Measurements from ENCODE around the gene CPD.
A peak's percentile ranks its signal among the peaks of the same experiment; 100 is the strongest.
"Not testable (repeated sequence)": the region's sequence is repeated elsewhere in the genome, so short reads cannot be mapped to it uniquely, and the experiment has no call there.

The CPD gene

DNA sequence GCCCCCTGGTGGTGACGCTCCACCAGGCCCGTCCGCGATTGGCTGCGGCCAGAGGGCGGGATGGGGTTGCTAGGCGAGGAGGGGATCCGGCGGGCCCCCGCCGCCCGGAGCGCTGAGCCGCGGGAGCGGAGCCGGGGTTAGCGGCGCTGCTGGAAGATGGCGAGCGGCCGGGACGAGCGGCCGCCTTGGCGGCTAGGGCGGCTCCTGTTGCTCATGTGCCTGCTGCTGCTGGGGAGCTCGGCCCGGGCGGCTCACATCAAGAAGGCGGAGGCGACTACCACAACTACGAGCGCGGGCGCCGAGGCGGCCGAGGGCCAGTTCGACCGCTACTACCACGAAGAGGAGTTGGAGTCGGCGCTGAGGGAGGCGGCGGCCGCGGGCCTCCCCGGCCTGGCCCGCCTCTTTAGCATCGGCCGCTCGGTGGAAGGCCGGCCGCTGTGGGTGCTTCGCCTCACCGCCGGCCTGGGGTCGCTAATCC is at the start of gene CPD:
Gene CPD, plus strand, starts transcription at position 103 of the 478 bp plus-strand sequence. Its CDS starts 54 bp downstream, at position 157.
- peak; percentile 95 to 96 for DNase-seq

DNA sequence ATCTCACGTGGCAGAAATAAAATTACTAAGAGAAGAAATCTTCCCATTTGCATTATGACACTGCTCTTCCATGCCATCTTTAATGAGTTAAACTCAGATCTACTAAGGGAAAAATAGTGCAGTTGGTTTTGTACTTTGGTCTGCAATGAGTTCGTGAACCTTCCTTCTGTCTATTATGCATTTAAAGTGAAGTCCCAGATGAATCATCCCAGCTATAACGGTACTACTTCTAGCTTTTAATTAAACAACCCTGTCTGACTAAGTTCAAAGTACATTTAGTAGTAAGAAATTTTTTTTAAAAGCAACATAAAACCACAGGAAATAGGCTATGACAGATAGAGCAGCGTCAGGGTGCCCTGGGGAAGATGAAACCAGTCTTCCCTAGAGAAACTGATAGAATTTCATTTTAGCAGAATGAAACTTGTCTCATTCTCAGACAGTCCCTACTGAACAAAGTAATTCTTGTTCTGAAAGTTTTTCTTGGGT is 46.6 kb upstream of the CPD start:
- peak; percentile 50 to 54 for DNase-seq

DNA sequence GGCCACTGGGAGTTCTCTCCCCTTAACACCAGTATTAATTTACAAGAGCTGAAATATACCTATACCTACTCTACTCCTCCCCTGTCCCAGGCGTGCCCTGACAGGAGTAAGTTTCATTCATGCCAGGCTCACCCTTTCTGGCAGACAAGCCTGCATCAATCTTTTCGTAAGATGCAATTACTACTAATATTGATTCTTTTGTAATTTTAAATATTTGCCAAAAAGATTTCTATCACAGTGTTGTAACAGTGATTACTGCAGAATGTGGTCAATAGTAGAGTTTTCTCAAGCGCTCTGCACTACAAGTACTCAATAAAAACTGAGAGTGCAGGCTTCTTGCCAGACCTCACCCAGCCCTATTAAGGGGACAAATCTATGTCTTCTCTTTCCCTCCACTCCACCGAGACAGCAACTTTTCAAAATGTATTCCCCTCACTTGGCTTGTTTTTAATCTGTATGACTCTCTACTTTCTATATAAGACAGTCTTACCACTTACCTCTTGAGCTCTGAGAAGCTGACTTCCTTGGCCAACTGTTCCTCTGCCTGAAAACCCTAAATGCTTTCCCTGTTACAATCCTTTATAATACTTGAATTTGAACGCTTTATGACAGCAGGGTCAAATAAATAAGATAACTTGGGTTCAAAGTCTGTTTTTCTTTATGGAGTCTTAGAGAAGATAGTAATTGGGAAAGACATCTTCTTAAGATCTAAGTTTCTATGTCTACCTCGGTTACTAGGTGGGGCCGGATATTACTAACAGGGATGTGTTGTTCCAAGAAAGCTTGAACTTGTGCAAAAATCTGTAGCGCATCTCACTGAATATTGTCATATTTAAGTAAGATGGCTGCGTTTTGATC is 45.0 kb upstream of the CPD start, which contains the start of gene TMIGD1:
Gene TMIGD1, minus strand, starts transcription at position 555 of the 858 bp plus-strand sequence. CDS start 1,924 bp downstream, outside the sequence.
- no peak for DNase-seq

DNA sequence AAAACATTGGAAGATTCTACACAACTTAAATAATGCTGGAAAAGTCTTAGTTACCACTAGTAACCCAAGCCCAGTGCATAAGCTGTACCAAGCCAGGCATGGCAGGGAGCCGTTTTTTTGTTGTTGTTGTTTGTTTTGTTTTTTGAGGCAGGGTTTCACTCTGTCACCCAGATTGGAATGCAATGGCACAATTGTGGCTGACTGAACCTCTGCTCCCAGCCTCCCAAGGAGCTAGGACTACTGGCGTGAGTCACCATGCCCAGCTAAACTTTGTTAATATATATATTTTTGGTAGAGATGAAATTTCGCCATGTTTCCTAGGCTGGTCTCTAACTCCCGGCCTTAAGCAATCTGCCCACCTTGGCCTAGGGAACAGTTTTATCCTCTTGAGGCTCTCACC is 44.3 kb upstream of the CPD start:
- no peak for DNase-seq

DNA sequence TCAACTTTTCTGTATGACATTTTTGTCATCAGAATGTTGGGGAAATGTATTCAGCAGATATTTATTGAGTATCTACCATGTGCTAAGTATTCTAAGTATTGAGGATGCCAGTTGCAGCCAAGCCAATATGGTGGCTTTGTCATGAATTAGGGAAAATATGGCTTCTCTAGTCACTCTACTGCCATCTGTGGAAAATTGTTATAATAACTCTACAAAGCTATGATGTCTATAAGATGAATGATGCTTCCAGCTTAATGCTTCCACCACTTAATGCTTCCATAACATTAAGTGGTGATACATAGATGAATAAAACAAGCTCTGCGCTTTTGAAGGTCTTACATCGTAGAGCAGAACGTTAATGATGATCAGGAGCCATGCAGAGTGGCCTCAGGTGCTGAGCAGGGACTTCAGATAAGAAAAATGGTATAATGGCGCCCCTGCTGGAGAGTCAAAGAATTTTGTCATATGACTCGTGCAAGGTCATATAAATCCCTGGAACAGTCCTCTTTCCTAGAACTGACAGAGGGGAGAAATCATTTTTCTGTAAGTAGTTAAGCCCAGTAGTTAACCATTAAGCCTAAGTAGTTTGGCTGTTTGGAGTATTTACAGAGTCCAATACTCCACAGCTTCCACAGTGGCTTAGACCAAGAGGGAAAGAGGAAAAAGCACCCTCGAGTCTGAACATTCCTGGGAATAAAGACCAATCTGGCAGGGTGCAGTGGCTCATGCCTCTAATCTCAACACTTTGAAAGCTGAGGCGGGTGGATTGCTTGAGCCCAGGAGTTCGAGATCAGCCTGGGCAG is 42.2 kb upstream of the CPD start:
- peak; percentile 42 to 45 for DNase-seq

DNA sequence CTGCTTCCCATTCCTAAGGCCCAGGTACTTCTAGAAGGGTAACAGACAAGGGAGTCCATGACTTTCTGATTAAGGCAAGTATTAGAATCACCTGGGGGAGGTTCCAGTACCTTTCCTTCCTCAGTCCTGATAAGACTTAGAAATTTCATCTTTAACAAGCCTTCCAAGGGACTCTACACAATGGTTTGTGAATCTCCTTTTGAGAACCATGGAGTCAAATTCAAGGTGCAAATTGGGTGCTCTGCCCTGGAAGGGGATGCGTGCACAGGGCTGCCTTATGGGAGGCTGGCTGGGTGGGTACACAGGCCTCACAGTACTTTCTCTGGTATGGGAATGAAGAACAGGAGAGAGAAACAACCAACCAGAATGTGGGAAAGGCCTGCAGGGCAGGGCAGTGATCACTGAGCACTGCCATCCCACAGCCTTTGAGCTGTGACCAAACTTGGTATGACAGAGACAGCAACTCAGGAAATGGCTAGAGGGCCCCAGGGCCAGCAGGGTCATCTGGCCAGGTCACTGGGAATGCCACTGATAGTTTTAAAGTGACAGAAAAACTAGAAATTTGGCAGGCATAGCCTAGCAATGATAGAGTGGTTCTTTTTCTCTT is 41.2 kb upstream of the CPD start:
- no peak for DNase-seq

DNA sequence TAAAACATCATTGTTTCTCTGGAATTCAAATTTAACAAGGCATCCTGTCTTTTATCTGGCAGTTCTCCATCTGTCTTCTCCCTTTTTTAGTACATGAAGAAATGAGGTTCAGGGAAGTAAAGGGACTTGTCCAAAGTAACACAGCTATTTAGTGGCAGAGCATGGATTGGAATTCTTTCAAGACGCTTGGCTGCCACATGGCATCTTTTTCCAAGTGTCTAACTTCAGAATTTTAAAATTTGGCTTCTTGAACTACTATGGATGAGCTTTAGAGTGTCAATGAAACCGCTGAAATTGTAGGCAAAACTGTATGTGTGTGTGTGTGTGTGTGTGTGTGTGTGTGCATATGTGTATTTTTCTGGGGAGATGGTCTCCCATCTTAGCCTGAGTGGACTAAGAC is 39.6 kb upstream of the CPD start:
- DNase-seq = no peak

DNA sequence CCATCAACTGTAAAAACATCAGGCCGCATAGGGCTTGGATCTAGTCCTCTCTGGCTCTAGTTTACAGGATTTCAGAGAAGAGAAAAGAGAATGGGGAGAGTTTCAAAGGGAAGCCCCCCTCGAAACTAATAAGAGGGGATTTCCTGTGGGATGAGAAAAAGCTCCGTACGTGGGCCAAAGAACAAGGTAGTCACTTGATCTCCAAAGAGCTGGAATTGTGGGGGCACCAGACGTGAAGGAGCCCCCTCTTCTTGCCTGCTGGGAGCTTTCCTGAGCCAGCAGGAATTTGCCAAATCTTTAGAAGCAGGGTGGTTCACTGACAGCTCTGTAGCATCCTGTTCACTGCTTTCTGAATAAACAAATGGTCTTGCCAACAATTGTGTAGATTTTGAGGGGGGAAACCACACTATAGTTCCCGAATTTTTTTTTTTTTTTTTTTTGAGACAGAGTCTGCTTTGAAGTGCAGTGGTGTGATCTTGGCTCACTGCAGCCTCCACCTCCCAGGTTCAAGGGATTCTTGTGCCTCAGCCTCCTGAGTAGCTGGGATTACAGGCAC is 37.8 kb upstream of the CPD start:
- DNase-seq = no peak

DNA sequence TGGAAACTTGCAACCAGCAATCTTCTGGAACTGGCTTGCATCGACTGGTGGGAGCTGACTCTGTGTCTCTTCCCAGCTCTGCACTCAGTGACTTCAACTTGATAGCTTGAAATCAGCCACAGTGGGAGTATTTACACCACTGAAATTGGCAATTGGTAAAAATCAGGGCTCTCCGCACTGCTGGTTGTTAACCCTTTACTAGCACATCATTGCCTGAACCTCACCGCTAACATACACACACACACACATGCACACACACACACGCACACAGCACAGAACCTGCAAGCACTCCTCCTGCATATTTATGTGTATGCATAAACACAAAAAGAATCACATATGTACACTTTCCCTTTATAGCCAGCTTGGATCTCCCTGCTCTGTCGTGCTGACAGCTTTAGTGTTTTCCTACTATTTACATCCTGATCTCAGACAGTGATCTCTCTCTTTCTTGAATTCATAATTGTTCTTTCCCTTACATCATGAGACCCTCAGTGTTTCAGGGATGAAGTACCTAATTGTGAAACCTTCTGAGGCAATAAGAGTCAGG is 37.0 kb upstream of the CPD start:
- DNase-seq = no peak

DNA sequence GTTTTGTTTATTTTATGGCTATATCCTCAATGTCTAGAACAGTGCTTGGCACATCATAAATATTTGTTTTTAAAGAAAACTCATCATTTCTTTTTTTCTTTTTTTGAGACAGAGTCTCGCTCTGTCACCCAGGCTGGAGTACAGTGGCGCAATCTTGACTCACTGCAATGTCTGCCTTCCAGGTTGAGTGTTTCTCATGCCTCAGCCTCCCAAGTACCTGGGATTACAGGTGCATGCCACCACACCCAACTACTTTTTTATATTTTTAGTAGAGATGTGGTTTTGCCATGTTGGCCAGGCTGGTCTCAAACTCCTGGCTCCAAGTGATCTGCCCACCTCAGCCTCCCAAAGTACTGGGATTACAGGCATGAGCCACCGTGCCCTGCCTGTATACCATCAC is 35.5 kb upstream of the CPD start:
- DNase-seq = not testable (repeated sequence)

DNA sequence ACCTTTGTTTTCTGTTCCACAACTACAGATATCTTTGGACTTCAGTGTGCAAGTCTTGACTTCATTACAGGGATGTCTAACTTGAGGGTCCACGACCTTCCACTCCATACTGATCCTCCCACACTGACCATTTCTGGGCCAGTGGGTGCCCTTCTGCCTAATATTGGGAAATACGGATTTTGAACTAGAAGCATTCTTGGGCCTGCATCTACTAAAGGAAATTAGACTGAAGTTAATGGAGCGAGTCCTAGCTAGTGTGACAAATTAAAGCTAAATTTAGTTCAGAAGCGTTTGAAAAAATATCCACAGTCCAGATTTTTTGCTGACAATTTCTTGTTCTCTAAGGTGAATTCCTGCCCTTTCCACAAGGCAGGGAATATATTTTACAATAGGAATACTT is 34.9 kb upstream of the CPD start:
- DNase-seq = no peak

DNA sequence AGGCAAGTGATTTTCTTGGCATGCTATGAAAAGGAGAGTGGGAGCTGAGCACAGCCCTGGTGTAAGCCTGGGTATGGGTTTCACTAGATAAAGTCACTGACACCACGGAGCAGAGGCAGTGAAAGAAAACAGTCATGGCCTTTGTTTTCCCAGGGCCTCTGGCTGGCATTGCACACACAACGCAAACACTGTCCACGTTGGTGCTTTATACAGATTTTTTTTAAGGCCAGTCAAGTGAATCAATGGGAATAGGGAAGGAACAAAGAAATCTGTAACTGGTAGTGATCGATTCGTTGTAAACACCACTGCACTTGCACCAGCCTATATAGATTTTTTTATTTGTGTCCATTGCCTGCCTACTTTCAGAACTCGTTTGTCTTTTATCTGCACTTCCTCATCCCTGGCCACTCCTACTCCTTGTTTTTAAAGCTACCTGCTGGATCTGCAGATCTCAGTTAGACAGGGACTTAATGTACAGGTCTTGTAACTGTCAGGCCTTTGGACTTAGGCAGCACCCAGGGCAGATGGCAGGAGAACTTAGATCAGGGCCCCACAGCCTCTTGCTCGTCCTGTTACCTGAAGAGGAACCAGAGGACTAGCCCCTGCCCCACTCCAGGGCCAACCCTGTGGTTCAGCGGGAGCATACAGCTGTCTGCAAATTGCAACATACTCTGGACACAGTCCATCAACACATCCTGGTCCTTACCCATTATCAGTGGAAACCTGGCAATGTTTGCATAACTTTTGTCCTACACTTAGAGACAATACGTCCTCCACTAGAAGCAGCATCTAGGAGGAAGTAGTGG is 34.2 kb upstream of the CPD start:
- DNase-seq = no peak

DNA sequence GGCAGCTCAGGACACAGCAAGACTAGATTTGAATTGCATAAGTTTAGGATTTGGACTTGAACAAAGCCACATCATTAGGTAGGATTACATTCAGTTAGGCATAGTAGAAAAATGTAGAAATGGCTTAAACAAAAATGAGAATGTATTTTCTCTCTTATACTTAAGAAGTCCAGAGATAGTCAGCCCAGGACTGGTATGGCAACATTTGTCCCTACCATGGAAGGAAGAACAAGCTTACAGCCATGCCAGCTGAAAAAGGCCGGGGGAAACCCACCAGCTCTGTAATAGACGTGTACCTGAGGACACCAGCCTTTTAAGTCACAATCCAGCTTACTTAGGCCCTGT is 33.7 kb upstream of the CPD start:
- no peak for DNase-seq

DNA sequence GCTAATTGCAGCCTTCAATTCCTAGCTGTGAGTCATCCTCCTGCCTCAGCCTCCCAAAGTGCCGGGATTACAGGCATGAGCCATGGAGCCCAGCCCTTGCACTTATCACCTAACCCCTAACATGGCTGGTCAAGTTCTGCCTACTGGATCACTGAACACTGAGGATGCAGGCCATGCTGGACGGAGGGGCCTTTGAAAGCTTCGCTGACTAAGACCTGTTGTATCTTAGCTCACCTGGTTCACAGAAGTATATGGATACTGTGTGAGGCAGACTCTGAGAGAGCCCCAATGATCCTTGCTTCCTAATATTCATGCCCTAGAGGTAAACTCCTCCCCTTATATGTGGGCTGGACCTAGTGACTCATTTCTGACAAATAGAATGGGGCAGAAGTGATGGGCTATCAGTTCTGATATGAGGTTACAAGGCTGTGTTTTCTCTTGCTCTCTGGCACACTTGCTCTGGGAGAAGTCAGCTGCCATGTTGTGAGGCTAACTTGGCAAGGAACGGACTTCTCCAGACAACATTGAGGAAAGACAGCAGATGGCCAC is 33.1 kb upstream of the CPD start:
- no peak for DNase-seq

DNA sequence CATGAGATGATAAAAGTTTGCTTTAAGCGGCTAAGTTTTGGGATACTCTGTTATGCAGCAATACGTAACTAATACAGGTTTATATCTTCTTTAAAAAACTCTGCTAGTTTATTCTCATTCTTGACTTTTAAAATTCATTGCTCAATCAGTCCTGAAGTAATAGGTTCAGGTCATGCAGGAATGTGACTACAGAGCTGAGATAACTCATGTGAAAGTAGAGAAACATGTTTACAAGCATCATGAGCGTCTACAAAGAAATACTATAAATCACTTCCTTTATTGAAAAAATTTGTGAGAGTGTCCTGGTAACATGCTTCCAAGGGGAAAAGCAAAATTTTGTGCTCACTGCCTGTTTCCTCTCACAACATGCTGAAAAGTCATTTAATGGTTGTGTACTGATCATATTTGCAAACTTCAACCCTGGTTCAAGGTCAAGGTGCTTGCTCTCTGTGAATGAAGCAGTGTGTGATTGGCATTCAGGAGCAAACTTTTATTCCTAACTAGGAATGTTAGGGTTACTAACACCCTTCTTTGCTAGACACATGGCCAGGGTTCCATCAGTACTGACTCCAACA is 32.4 kb upstream of the CPD start:
- no peak for DNase-seq

DNA sequence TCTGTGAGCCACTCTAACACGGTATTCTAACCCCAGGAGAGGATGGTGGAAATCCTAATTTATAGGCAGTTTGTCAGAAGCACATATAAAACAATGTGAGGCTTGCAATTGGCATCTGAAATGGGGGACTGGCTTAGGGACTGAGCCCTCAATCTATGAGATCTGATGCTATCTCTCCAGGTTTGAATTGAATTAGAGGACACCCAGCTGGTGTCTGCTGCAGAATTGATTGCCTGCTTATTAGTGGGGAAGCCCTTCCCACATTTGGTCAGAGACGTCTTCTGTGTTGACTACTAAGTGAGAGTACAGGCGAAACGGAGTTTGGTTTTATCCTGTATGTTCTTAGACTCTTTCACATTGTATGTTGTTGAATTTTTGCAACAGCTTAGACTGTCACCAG is 31.2 kb upstream of the CPD start:
- DNase-seq = no peak

DNA sequence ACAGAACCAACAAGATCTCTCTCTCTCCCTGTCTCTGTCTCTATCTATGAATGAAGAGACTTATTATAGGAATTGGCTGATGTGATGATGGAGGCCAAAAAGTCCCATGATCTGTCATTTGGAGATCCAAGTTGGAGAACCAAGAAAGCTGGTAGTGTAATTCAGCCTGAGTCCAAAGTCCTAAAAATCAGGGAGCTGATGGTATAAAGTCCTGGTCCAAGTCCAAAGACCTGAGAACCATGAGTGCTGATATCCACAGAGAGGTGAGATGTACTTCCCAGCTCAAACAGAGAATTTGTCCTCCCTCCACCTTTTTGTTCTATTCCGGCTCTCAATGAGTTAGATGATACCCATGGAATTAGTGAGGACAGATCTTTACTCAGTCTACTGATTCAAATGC is 29.5 kb upstream of the CPD start:
- no peak for DNase-seq

DNA sequence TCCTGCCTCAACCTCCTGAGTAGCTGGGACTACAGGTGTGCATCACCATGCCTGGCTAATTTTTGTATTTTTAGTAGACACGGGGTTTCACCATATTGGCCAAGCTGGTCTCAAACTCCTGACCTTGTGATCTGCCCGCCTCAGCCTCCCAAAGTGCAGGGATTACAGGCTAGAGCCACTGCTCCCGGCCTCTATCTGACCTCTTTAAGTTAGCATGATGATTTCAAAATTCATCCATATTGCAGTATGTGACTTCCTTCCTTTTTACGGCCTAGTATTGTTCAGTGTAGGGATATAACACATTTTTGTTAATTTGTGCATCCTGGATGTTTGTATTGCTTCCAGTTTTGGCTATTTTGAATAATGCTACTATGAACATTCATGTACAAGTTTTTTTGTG is 27.5 kb upstream of the CPD start:
- not testable (repeated sequence) for DNase-seq

DNA sequence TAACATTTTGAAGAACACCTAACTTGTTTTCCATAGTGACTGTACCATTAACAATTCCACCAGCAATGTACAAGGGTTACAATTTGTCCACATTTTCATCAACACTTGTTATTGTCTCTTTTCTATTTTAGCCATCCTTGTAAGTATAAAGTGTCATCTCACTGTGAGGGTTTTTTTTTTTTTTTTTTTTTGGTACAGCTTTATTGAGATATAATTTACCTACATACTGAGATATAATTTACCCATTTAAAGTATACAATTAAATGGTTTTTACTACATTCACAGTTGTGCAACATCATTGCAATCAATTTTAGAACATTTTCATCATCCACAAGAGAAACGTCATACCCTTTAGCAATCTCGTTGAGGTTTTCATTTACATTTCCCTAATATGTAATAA is 27.0 kb upstream of the CPD start:
- no peak for DNase-seq

DNA sequence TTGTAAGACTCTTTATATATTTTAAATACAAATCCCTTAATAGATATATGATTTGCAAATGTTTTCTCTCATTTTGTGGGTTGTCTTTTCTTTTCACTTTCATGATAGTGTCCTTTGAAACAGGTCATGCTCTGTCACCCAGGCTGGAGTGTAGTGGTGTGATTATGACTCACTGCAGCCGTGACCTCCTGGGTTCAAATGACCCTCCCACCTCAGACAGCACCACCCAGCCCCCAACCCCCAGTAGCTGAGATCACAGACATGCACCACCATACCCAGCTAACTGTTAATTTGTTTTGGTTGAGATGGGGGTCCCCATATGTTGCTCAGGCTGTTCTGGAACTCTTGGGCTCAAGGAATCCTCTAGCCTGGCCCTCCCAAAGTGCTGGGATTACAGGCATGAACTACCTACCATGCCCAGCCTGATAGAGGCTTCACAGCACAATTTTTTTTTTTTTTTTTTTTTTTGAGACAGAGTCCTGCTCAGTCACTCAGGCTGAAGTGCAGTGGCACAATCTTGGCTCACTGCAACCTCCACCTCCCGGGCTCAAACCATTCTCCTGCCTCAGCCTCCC is 26.4 kb upstream of the CPD start:
- DNase-seq = no peak

DNA sequence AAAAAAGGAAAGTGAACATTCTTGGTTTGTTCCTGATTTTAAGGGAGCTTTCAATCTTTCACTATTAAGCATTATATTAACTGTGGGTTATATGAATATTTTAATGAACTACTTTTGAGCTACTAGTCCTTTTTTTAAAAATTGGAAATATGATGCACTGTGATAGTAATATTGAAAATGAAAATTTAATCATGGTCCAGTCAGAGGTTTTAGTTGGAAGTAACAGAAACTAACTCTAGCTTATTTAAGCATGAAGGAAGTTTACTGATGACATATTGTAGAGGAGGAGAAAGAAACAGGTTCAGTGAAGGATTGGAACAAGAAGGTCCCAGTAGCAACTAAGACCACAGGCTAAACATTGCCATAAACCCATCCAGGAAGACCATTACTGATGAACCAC is 24.0 kb upstream of the CPD start:
- no peak for DNase-seq

All from activated CD4-positive, alpha-beta T cell treated with anti-CD3 and anti-CD28 coated beads, Interleukin-2, amount 50 U/mL, for 4 hours (primary cell).